Esophagus squamous epithelium (tissue), 4 donors: ENCODE data around the gene ZNF8.

Experiments
- CTCF ChIP-seq, 6 experiments: fragments of 450-650 bp in 4 of 6; fragments of 200-600 bp in 2 of 6; sonication (generic) in 2 of 6; IDR thresholded peaks; one replicate each; pipeline ENCODE4 v1.5.1; 2016 to 2019; ENCODE audit warnings: antibody characterized with exemption in 6 of 6, mild to moderate bottlenecking in 4 of 6, moderate library complexity in 4 of 6
- POLR2A ChIP-seq, 4 donors: fragments of 450-650 bp; IDR thresholded peaks; one replicate each; pipeline ENCODE4 v1.6.1; 2017; ENCODE audit warnings: antibody characterized with exemption in 4 of 4, mild to moderate bottlenecking in 4 of 4, moderate library complexity in 3 of 4

DNA sequence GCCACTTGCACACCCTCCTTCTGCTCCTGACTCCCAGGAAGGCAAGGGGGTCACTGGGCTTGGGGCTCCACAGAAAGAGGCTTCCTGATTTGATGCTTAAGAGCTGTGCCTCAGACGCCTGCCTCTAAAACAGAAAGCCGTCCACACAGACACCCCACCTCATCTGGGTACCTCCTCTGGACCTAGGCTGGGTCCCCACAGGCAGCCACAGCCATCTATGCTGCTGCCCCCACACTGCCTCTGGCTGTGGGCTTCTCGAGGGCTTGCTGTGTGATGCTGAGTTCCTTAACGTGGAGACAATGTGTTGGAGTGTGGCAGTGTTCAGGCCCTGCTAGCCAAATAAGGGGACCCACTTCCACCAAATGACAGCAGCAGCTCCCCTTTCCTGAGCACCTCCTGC, 39.5 kb downstream of the ZNF8 start:
- TF ChIP-seq CTCF (IDR thresholded peaks at IDR 0.05) (no peak), POLR2A (IDR thresholded peaks at IDR 0.05) (no peak)
